Measurements from ENCODE around the gene TAOK1. TPM values are rescaled to one million over a fixed set of nuclear protein-coding genes. Genes with fewer than 3 reads are reported as not detected.

The TAOK1 gene
- total and polyA plus RNA-seq, 9 of the 15 experiments (the other 6 are each of a cell fraction or from before 2014, with no cell fraction given) = 3.2 to 33.1 (median 16.5) TPM

DNA sequence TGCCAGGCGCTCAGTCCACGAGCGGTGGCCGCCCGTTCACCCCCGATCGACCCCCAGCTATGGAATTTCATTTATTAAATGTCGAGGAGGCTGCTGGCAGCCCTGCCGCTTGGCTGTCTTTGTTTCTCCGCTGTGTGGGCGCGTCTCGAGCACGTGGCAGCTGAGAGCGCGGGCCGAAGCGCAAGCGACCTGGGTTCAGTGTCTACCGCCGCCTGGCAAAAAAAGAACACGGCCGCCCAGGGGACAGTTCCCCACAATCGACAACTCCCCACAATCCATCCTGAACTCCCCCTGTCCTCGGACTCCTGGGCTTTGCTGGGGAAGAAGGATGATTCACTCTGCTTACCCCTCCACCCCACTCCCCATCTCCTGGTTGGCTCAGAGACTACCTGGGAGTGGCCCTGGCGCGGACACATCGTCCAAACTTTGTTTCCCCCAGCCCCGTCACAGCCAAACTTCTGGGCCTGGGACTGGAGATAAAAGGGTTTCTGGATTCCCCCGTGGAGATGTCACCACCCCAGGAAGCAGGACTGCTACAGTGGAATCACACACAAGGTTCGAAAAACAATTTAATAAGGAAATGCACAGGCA is 201.1 kb downstream of the TAOK1 start (continued):
- TF ChIP-seq CTCF (IDR thresholded peaks at IDR 0.05 in 2 of 3, conservative IDR thresholded peaks at IDR 0.05 in 1 of 3; ENCODE audit: insufficient read depth in 2 of 3, low read depth in 1 of 3, low read length in 3 of 3) = no peak
- no peak for TF ChIP-seq RREB1 (CRISPR knock-in tag; IDR thresholded peaks at IDR 0.05)
- TF ChIP-seq MTA2 (IDR thresholded peaks at IDR 0.05; ENCODE audit: low read depth) = no peak
- 0 out of 2 replicates have a peak, but pooled peaks have one; percentile 11 for TF ChIP-seq CC2D1A (IDR thresholded peaks at IDR 0.05)
- TF ChIP-seq BRCA1 (IDR thresholded peaks at IDR 0.05) = no peak
- no peak for TF ChIP-seq BRCA1 (CRISPR knock-in tag; IDR thresholded peaks at IDR 0.05)
- TF ChIP-seq POLR2H (tag; IDR thresholded peaks at IDR 0.05; ENCODE audit: low read depth) = no peak
- no peak for TF ChIP-seq HOMEZ (CRISPR knock-in tag; IDR thresholded peaks at IDR 0.05)
- TF ChIP-seq FOXA1 (IDR thresholded peaks at IDR 0.05; ENCODE audit: borderline replicate concordance) = no peak
- TF ChIP-seq ZNF3 (CRISPR knock-in tag; IDR thresholded peaks at IDR 0.05) = no peak
- no peak; the same call in 1 of the 2 replicates for TF ChIP-seq SP1 (CRISPR knock-in tag; IDR thresholded peaks at IDR 0.05)
- TF ChIP-seq NCOA6 (IDR thresholded peaks at IDR 0.05) = no peak
- no peak for TF ChIP-seq SIX5 (IDR thresholded peaks at IDR 0.05; ENCODE audit: borderline replicate concordance in 1 of 2, insufficient read depth in 1 of 2, low read depth in 1 of 2, low read length in 2 of 2)
- no peak for TF ChIP-seq CHD2 (IDR thresholded peaks at IDR 0.05; ENCODE audit: low read depth, low read length)
- no peak for TF ChIP-seq ERF (CRISPR knock-in tag; IDR thresholded peaks at IDR 0.05)
- no peak for TF ChIP-seq SAFB (IDR thresholded peaks at IDR 0.05; ENCODE audit: borderline replicate concordance, low read depth, low read length)
- no peak for TF ChIP-seq MAFK (IDR thresholded peaks at IDR 0.05; ENCODE audit: low read length)
- TF ChIP-seq NONO (IDR thresholded peaks at IDR 0.05; ENCODE audit: low read depth in 2 of 2, low read length in 1 of 2) = no peak
- no peak for TF ChIP-seq ZNF217 (CRISPR knock-in tag; IDR thresholded peaks at IDR 0.05)
- TF ChIP-seq EP400 (IDR thresholded peaks at IDR 0.05) = peak; percentile 64
- 0 out of 4 replicates have a peak, but pooled peaks of 1 of the 2 experiments have one; percentile 49 for TF ChIP-seq TEAD1 (CRISPR knock-in tag; IDR thresholded peaks at IDR 0.05)

All from K562 (cell line).